HUDEP-2 (cell line): ENCODE results near the gene LCN12.

ENCODE experiments used
- DNase-seq, 76 experiments: peaks; one replicate each; lab custom pipeline; 2025; ENCODE audit not compliant: unreplicated experiment in 76 of 76; lab: John Stamatoyannopoulos, UW

LCN12 gene

DNA sequence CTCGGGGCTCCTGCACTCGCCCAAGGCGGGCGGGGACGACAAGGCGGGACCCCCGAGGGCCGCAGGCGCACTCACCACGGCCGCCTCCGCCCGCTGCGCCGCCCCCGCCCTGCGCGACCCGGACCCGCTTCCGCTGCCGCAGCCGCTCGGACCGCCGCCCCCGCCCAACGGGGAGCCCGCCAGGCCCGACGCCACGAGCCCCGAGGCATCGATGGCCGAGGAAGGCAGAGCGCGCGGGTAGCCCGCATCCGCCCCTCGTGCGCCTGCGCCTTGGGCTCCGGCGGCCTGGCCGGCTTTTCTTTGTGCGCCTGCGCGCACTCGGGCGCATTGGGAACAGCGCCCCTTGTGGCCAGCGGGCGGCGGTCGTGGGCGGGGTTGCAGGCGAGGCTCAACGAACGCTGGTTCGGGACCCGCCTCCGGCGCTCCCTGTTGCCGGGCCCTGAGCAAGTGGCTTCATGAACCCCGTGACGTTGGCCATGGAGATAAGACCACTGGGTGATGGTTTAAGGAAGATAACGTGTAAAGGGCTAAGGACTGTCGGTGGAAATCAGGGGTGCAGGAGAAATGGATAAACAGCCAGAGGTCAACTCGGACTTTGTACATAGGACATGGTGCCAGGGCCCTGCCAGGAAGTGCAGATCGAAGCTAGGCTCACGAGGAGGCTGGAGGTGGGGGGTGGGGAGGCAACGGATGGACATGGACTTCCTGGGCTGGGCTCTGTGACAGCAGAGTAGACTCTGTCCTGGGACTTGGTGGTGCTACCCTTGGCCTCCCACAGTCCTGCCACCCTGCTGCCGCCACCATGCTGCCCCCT lies 7.3 kb upstream of the LCN12 start, which contains the start of the genes C8G and FBXW5:
C8G (plus strand) TSS at position 725 of the 814 bp plus-strand sequence; CDS start at position 803, 78 bp downstream.
FBXW5 (minus strand) TSS at position 220 of the 814 bp plus-strand sequence. CDS start 655 bp downstream, outside the sequence.
- peak in 74 of 76 experiments; percentile 59 to 97 (median 92) for DNase-seq

DNA sequence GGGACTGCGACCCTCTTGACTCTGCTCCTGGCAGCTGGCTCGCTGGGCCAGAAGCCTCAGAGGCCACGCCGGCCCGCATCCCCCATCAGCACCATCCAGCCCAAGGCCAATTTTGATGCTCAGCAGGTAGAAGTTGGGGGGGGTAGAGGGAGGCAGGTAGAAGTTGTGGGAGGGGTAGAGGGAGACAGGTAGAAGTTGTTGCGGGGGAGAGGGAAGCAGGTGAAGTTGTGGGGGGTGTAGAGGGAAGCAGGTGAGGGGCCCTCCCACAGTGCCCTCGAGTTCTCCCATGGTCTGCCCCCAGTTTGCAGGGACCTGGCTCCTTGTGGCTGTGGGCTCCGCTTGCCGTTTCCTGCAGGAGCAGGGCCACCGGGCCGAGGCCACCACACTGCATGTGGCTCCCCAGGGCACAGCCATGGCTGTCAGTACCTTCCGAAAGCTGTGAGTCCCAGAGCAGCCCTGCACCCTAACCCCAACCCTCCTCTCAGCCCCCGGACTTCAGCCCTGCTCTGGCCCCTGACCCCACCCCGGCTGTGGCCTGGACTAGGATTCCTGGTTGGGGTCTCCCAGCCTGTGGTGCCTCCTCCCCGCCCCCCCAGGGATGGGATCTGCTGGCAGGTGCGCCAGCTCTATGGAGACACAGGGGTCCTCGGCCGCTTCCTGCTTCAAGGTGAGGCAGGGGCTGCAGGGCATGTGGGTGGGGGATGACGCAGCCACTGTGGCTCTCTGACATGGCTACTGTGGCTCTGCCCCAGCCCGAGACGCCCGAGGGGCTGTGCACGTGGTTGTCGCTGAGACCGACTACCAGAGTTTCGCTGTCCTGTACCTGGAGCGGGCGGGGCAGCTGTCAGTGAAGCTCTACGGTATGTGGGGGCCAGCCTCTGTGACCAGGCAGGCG lies 6.5 kb upstream of the LCN12 start:
- no peak for DNase-seq

DNA sequence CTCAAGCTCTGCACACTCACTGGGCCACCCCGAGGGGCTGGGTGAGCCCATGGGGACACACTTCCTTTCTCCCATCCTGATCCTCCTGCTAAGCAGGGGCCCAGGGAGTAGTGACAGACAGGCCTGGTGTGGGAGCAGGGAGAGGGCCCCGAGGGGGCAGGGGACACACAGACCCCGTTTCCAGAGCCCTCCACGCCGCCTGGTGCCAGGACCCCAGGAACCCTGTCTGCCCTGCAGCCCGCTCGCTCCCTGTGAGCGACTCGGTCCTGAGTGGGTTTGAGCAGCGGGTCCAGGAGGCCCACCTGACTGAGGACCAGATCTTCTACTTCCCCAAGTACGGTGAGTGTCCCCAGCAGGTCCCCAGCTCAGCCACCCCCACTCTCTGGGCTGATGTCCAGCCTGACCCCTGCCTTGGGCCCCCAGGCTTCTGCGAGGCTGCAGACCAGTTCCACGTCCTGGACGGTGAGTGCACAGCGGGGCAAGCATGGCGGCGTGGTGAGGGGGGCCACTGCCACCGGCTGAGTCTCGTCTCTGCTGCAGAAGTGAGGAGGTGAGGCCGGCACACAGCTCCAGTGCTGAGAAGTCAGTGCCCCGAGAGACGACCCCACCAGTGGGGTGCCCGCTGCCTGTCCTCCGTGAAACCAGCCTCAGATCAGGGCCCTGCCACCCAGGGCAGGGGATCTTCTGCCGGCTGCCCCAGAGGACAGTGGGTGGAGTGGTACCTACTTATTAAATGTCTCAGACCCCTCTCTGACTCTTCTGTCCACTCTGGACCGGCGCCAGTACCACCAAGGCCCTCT lies 5.6 kb upstream of the LCN12 start:
- DNase-seq = no peak

DNA sequence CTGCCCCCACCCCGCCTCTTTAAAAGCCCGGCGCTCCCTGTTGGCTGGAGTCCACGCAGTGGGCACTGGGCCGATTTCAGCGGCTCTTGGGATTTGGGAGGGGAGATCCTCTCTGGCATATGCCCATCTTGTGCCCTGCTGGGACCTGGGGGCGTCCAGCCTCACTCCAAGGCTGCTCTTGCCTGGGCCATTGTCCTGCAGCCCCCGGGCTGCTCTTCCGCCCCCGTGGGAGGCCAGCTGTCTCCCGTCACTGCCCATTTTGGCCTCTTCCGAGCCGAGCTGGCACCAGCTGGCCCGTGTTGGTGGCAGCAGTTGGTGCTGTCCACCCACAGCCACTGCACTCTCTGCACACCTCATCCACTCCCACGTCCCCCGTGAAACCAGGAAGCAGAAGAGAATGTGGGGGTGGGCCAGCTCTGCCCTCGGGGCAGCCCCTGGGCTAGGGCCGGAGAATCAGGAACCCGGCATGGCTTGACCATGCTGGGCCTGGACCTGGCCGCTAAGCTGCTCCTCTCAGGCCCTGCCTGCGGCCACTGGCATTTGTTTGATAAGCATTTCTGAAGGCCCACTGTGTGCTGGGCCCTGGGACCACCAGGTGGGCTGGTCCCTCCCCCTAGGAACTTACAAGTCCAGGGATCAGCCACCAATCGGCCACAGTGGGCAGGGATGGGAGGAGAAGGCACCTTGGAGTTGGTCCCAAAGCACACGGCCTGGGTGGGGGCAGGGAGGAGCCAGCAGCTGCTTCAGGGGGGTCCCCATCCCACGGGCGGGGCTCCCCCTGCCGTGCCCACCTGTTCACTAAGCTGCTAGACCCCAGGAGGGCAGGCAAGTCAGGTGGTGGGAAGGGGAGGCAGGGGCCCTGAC lies 4.8 kb upstream of the LCN12 start:
- no peak for DNase-seq

DNA sequence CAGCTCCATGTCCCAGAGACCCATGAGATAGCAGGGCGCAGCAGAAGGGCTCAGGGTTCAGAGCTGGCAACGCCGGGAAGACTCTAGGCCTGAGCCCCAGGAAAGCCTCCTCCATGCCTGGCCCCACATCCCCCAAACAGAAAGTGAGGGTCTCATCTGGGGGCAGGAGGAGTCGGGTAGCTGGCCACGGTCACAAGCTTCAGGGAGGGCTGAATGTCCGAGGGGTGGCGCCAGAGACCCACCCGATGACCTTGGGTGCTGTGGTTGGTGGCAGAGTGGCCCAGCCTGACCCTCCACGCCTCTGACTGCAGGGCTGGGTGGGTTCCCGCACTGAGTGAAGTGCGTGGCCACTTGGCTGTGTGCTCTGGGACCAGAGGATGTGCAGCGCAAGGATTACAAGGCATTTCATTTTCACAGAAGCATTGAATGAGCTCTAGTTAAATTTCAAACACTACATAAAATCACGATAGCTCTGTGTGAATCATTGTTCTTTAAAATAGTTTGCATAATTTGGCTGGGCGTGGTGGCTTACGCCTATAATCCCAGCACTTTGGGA lies 4.0 kb upstream of the LCN12 start:
- DNase-seq = peak in 44 of 76 experiments; percentile 5 to 52 (median 28)

DNA sequence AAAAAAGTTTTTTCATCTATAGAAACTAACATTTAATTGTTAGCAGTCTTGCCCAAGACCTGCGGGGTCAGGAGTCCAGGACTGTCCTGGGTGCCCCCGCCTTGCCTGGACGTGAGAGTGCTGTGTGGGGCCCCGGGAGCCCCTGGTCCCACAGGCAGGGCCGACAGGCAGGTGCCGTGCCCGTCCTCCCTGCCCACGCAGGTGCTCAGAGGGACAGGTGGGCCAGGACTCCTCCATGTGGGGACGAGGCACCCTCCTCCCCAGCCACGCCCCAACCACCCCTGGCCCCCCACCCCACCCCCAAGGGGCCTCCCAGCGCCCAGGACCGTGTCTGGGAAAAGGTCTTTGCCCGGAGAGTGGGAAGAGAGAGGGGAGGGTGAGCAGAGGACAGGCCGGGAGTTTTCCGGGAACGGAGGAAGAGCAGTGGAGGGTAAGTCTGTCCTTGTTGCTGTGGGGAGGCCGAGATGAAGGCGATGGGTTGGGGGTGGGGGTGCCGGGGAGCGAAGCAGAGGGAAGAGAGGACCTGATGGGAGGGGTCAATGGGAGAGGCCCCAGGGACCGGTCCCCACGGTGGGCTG lies 2.7 kb upstream of the LCN12 start:
- no peak for DNase-seq

DNA sequence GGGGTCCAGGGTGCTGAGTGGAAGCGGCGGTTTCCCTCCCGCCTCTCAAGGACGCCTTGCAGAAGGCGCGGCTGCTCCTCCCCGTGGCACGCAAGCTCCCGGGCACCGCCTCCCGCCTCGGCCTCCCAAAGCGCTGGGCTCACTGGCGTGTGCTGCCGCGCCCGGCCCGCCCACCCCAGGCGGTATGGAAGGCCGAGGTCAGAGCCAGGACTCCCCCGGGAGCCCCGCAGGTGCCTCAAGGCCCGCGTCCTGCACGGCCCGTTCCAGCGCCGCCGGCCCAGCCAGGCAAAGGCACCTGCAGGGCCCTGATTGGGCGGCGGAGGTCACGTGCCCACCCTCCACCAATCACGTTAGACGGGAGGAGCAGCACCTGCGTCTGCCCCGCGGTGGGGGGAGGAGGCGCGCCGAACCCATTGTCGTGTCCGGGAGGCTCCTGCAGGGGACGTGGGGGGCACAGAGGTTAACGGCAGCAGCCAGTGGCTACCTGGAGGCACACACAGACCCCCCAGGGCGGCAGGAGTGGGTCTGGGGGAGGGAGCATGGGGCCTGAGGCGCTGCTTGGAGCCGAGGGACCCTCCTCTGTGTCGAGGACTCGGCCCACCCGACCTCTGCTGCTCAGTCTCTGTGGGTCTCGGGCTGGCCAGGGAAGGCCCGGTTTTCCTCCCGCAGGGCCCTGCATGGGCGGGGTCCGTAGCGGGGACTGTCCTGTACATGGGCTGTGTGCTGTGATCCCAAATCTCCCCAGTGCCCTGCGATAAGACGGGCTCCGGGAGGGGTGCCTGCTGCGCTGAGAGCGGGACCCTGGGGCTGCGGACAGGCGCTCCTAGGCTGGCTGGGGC lies 2.0 kb upstream of the LCN12 start:
- DNase-seq = peak in 74 of 76 experiments; percentile 39 to 96 (median 88)

DNA sequence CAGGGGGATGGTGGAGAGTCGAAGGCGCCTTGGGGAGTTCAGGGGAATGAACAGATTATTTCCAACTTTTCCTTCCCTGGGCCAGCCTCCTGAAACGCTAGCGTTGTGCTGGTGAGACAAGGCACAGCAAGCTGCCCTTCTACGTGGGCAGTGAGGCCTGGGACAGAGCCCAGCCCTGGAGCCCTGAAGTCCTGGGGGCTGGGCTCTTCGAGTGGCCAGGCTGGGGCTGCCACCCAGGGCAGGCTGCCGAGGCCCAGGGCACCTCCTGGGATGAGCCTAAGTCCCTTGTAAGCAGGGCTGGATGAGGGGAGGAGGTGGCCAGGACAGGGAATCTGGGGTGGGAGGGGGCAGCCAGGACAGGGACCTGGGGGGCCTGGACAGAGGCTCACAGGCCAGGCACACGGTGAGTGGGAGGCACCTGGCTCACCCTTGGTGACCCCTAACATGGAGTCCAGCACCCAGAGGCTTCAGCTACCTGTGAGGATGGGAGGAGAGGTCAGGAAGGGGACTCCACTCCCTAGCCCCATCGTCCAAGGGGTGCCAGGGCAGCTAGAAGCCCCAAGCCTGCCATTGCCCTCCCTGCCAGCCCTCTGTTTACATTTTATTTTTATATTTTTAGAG lies 1.3 kb upstream of the LCN12 start:
- DNase-seq = no peak

DNA sequence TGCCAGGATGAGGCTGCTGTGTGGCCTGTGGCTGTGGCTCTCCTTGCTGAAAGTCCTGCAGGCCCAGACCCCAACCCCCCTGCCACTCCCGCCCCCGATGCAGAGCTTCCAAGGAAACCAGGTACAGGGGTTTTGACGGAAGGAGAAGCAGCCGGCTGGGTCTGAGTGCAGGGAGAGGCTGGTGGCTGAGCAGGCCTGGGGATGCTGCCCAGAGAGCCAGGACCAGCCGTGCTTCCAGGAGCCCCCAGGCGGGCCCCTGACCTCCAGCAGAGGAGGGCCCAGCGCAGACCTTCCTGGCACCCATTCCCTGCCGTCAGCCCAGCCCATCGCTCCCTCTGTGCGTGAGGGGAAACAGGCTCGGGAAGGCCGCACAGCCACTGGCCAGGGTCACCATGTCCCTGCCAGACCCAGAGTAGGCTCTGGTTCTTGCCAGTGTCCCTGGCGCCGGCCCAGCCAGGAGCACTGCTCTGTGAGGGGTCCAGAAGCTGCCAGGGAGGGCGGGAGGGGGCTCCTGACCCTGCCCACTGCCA lies 313 bp downstream of the LCN12 start:
- no peak for DNase-seq

DNA sequence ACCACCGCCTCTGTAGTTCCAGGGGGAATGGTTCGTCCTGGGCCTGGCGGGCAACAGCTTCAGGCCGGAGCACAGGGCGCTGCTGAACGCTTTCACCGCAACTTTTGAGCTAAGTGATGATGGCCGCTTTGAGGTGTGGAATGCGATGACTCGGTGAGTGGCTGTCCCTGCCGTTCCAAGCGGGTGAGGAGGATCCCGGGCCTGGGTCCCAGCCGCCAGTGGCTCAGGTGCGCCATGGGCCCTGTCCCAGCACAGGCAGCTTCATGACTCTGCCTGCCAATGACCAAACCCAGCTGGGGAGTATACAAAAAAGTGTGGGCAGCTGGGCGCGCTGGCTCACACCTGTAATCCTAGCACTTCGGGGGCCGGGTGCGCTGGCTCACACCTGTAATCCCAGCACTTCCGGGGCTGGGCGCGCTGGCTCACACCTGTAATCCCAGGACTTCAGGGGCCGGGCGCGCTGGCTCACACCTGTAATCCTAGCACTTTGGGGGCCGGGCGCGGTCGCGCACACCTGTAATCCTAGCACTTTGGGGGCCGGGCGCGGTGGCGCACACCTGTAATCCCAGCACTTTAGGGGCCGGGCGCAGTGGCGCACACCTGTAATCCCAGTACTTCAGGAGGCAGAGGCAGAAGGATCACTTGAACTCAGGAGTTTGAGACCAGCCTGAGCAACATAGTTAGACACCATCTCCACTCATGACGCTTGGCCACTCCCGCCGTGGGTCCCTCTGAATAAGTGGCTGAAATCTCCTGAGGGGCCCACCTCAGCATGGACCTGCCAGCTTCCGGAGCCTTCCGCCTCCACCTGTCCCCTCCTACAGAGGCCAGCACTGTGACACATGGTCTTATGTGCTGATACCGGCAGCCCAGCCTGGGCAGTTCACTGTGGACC lies 1.1 kb downstream of the LCN12 start:
- DNase-seq = no peak

DNA sequence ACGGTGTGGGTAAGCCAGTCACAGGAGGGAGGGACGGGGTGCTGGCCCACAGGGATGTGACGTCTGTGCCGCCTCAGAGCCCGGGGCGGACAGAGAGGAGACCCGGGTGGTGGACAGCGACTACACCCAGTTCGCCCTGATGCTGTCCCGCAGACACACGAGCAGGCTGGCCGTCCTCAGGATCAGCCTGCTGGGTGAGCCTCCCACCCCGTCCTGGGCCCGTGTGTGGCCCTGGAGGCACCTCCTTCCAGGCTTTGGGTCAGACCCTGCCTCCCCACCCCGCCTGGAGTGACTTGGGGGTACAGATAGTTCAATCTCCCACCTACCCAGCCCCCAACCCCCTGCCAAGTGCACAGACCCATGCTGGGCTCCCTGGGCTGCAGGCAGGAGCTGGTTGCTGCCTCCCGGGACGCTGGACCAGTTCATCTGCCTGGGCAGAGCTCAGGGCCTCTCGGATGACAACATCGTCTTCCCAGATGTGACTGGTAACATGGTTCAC lies 1.7 kb downstream of the LCN12 start:
- DNase-seq = no peak

DNA sequence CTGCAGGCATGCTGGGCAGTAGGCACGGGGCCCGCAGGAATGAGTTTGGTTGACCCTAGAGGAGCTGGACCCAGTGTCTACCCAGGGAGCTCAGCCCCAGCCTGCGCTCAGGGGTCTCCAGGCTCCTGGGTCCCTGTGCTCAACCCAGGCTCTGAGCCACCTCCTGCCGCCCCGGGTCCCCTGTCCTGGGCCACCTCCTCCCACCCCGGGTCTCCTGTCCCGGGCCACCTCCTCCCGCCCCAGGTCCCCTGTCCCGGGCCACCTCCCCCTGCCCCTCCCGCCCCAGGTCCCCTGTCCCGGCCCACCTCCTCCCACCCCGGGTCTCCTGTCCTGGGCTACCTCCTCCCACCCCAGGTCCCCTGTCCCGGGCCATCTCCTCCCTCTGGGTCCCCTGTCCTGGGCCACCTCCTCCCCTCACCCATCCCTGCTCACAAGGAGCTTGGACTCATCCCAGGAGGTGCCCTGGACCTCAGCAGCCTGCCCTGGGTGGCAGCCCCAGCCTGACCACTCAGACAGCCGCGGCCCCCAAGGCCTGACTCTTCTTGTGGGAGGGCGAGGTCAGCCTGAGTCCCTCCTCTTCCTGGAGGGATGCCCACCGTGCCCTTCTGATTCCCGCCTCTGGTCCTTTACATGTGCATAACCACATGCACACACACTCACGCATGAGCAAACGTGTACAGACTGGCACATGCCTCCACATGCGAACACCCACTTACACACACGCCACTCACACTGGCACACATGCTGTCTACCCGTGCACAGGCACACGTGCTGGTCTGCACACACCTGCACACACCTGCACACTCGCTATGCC lies 2.4 kb downstream of the LCN12 start:
- DNase-seq = no peak

DNA sequence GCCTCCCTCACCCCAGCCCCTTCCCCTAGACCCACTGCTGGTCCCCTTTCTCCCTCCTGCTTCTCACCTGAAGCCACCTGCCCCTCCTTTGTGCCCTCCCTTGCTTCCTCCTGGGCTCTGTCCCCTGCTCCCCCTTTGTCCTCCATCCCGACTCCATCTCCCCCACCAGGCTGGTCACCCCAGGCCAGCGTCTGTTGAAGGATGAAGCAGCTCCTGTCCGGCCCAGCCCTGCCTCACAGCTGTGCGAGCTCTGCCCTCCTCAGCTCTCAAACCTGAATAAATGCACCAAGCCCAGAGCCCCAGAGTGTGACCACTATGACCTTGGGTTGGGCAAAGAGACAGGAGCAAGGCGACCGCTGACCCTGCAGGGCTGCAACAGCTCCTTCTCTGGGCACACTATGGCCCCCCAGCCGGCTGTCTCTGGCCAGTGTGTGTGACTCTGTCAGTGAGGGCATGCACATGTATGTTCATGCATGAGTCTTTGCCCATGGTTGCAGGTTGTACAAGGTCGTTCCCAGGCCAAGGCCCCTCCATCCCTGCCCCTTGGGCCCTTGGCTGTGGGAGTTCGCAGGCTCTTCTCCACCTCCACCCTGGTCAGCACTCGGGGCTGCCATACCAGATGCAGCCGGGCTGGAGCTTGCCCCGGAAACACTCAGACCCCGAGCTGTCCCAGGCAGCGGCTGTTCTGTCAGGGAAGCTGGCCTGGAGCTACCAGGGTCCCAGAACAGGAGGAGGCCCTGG lies 3.3 kb downstream of the LCN12 start:
- no peak for DNase-seq

DNA sequence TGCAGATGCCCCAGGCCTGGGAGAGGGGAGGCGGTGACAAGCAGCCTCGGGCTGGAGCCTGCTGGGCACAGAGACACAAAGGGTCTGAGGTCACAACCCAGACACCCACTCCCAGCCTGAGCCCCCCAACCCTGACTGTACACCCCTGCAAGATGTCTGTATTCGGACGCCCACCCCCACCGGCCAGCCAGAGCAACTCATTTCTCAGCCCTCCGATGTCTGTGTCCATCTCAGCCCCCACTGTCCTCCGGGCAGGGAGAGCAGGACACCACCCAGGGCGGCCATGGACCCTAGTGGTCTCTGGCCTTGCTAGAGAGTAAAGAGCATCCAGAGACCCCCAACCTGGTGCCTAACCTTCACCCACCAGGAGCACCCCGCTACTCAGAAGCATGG lies 3.9 kb downstream of the LCN12 start:
- DNase-seq = no peak

DNA sequence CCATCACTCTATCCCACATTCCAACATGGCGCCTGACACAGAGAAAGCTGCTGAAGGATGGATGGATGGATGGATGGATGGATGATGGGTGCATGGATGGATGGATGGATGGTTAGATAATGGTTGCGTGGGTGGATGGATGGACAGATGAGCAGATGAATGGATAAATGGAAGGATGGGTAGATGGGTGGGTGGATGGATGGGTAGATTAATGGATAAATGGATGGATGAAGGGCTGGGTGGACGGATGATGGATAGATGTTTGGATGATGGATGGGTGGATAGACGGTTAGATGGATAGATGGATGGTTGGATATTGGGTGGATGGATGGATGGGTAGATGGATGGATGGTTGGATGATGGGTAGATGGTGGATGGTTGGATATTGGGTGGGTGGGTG lies 4.5 kb downstream of the LCN12 start:
- DNase-seq = no peak
